Measurements from ENCODE around the gene TEF.
A peak's percentile ranks its signal among the peaks of the same experiment; 100 is the strongest.

Gene TEF

GRCh38 chr22:41381329-41382097 lies at the start of gene TEF:
TSS of gene TEF (plus strand) at chr22:41381942. CDS start at chr22:41382045, 103 bp downstream.
- H3K27me3 ChIP-seq (ENCODE audit: control insufficient read depth, insufficient read depth, low read length), result no peaks in the 10 kb centered on the region
- no peaks in the 10 kb centered on the region for H3K36me3 ChIP-seq (ENCODE audit: control insufficient read depth, low read depth, low read length)
- H3K9ac ChIP-seq (ENCODE audit: low read length), result peak within 1 kb of the TSS; percentile 85
- H3K9me3 ChIP-seq (ENCODE audit: control insufficient read depth, low read depth, low read length), result no peaks in the 10 kb centered on the region
- H3K27ac ChIP-seq (ENCODE audit: low read length), result peak within 1 kb of the TSS; percentile 74
- peaks cover 8% of the 10 kb centered on the region for H3K4me1 ChIP-seq (ENCODE audit: control insufficient read depth, low read depth, low read length)
- peak within 1 kb of the TSS; percentile 84 for H3K4me3 ChIP-seq (ENCODE audit: low read length)

- Histone ChIP-seq H3K9ac (ENCODE audit: low read length) (no peak overlapping the region), H3K9me3 (ENCODE audit: control insufficient read depth, low read depth, low read length) (no peaks in the 10 kb centered on the region), H3K36me3 (ENCODE audit: control insufficient read depth, low read depth, low read length) (peaks cover 48% of the 10 kb centered on the region), H3K4me3 (ENCODE audit: low read length) (no peak overlapping the region), H3K4me1 (ENCODE audit: control insufficient read depth, low read depth, low read length) (no peaks in the 10 kb centered on the region), H3K27ac (ENCODE audit: low read length) (no peak overlapping the region), H3K27me3 (ENCODE audit: control insufficient read depth, insufficient read depth, low read length) (no peaks in the 10 kb centered on the region)
These were observed 49.4 kb upstream of the TEF start for GRCh38 chr22:41332217-41332939.

- Histone ChIP-seq H3K27ac (ENCODE audit: low read length) (no peak overlapping the region), H3K9me3 (ENCODE audit: control insufficient read depth, low read depth, low read length) (no peaks in the 10 kb centered on the region), H3K9ac (ENCODE audit: low read length) (no peak overlapping the region), H3K4me3 (ENCODE audit: low read length) (no peak overlapping the region), H3K36me3 (ENCODE audit: control insufficient read depth, low read depth, low read length) (peaks cover 35% of the 10 kb centered on the region), H3K4me1 (ENCODE audit: control insufficient read depth, low read depth, low read length) (no peaks in the 10 kb centered on the region), H3K27me3 (ENCODE audit: control insufficient read depth, insufficient read depth, low read length) (no peaks in the 10 kb centered on the region)
These were observed 47.9 kb upstream of the TEF start for GRCh38 chr22:41333806-41334205.

GRCh38 chr22:41334215-41334614 lies 47.5 kb upstream of the TEF start:
- Histone ChIP-seq H3K36me3 (ENCODE audit: control insufficient read depth, low read depth, low read length) (peaks cover 35% of the 10 kb centered on the region), H3K4me1 (ENCODE audit: control insufficient read depth, low read depth, low read length) (no peaks in the 10 kb centered on the region), H3K9ac (ENCODE audit: low read length) (no peak overlapping the region), H3K9me3 (ENCODE audit: control insufficient read depth, low read depth, low read length) (no peaks in the 10 kb centered on the region), H3K4me3 (ENCODE audit: low read length) (no peak overlapping the region), H3K27me3 (ENCODE audit: control insufficient read depth, insufficient read depth, low read length) (no peaks in the 10 kb centered on the region), H3K27ac (ENCODE audit: low read length) (no peak overlapping the region)

GRCh38 chr22:41334951-41335635 lies 46.6 kb upstream of the TEF start:
- H3K4me1 ChIP-seq (ENCODE audit: control insufficient read depth, low read depth, low read length), result no peaks in the 10 kb centered on the region
- H3K36me3 ChIP-seq (ENCODE audit: control insufficient read depth, low read depth, low read length), result peaks cover 30% of the 10 kb centered on the region
- no peak overlapping the region for H3K9ac ChIP-seq (ENCODE audit: low read length)
- H3K27me3 ChIP-seq (ENCODE audit: control insufficient read depth, insufficient read depth, low read length), result no peaks in the 10 kb centered on the region
- no peak overlapping the region for H3K27ac ChIP-seq (ENCODE audit: low read length)
- H3K4me3 ChIP-seq (ENCODE audit: low read length), result no peak overlapping the region
- H3K9me3 ChIP-seq (ENCODE audit: control insufficient read depth, low read depth, low read length), result no peaks in the 10 kb centered on the region

- H3K27me3 ChIP-seq (ENCODE audit: control insufficient read depth, insufficient read depth, low read length), result no peaks in the 10 kb centered on the region
- no peaks in the 10 kb centered on the region for H3K9me3 ChIP-seq (ENCODE audit: control insufficient read depth, low read depth, low read length)
- H3K36me3 ChIP-seq (ENCODE audit: control insufficient read depth, low read depth, low read length), result peaks cover 24% of the 10 kb centered on the region
These were observed 43.0 kb upstream of the TEF start for GRCh38 chr22:41338614-41339212.

GRCh38 chr22:41339823-41340222 lies 41.9 kb upstream of the TEF start:
- Histone ChIP-seq H3K27me3 (ENCODE audit: control insufficient read depth, insufficient read depth, low read length) (no peaks in the 10 kb centered on the region), H3K9me3 (ENCODE audit: control insufficient read depth, low read depth, low read length) (no peaks in the 10 kb centered on the region), H3K9ac (ENCODE audit: low read length) (no peak overlapping the region), H3K4me1 (ENCODE audit: control insufficient read depth, low read depth, low read length) (no peaks in the 10 kb centered on the region), H3K36me3 (ENCODE audit: control insufficient read depth, low read depth, low read length) (peaks cover 28% of the 10 kb centered on the region), H3K4me3 (ENCODE audit: low read length) (no peak overlapping the region), H3K27ac (ENCODE audit: low read length) (no peak overlapping the region)

More at GRCh38 chr22:41338614-41339212, 43.0 kb upstream of the TEF start:
- Histone ChIP-seq H3K4me1 (ENCODE audit: control insufficient read depth, low read depth, low read length) (no peaks in the 10 kb centered on the region), H3K9ac (ENCODE audit: low read length) (no peak overlapping the region), H3K27ac (ENCODE audit: low read length) (no peak overlapping the region), H3K4me3 (ENCODE audit: low read length) (no peak overlapping the region)

GRCh38 chr22:41340357-41340756 lies 41.4 kb upstream of the TEF start:
- H3K9ac ChIP-seq (ENCODE audit: low read length), result no peak overlapping the region
- peaks cover 25% of the 10 kb centered on the region for H3K36me3 ChIP-seq (ENCODE audit: control insufficient read depth, low read depth, low read length)
- H3K4me3 ChIP-seq (ENCODE audit: low read length), result no peak overlapping the region
- H3K4me1 ChIP-seq (ENCODE audit: control insufficient read depth, low read depth, low read length), result no peaks in the 10 kb centered on the region
- no peak overlapping the region for H3K27ac ChIP-seq (ENCODE audit: low read length)
- no peaks in the 10 kb centered on the region for H3K9me3 ChIP-seq (ENCODE audit: control insufficient read depth, low read depth, low read length)
- no peaks in the 10 kb centered on the region for H3K27me3 ChIP-seq (ENCODE audit: control insufficient read depth, insufficient read depth, low read length)

GRCh38 chr22:41341012-41341411 lies 40.7 kb upstream of the TEF start:
- peaks cover 31% of the 10 kb centered on the region for H3K36me3 ChIP-seq (ENCODE audit: control insufficient read depth, low read depth, low read length)

GRCh38 chr22:41341990-41342389 lies 39.8 kb upstream of the TEF start:
- H3K36me3 ChIP-seq (ENCODE audit: control insufficient read depth, low read depth, low read length), result peaks cover 41% of the 10 kb centered on the region

More at GRCh38 chr22:41341012-41341411, 40.7 kb upstream of the TEF start:
- no peak overlapping the region for H3K27ac ChIP-seq (ENCODE audit: low read length)
- H3K9me3 ChIP-seq (ENCODE audit: control insufficient read depth, low read depth, low read length), result no peaks in the 10 kb centered on the region
- no peak overlapping the region for H3K9ac ChIP-seq (ENCODE audit: low read length)
- no peaks in the 10 kb centered on the region for H3K4me1 ChIP-seq (ENCODE audit: control insufficient read depth, low read depth, low read length)
- H3K27me3 ChIP-seq (ENCODE audit: control insufficient read depth, insufficient read depth, low read length), result no peaks in the 10 kb centered on the region
- no peak overlapping the region for H3K4me3 ChIP-seq (ENCODE audit: low read length)

GRCh38 chr22:41343300-41343699 lies 38.4 kb upstream of the TEF start:
- no peaks in the 10 kb centered on the region for H3K4me1 ChIP-seq (ENCODE audit: control insufficient read depth, low read depth, low read length)
- no peak overlapping the region for H3K4me3 ChIP-seq (ENCODE audit: low read length)
- peaks cover 54% of the 10 kb centered on the region for H3K36me3 ChIP-seq (ENCODE audit: control insufficient read depth, low read depth, low read length)
- no peaks in the 10 kb centered on the region for H3K9me3 ChIP-seq (ENCODE audit: control insufficient read depth, low read depth, low read length)
- no peaks in the 10 kb centered on the region for H3K27me3 ChIP-seq (ENCODE audit: control insufficient read depth, insufficient read depth, low read length)
- no peak overlapping the region for H3K9ac ChIP-seq (ENCODE audit: low read length)
- no peak overlapping the region for H3K27ac ChIP-seq (ENCODE audit: low read length)

More at GRCh38 chr22:41341990-41342389, 39.8 kb upstream of the TEF start:
- Histone ChIP-seq H3K27ac (ENCODE audit: low read length) (no peak overlapping the region), H3K4me1 (ENCODE audit: control insufficient read depth, low read depth, low read length) (no peaks in the 10 kb centered on the region), H3K9me3 (ENCODE audit: control insufficient read depth, low read depth, low read length) (no peaks in the 10 kb centered on the region), H3K4me3 (ENCODE audit: low read length) (no peak overlapping the region), H3K9ac (ENCODE audit: low read length) (no peak overlapping the region), H3K27me3 (ENCODE audit: control insufficient read depth, insufficient read depth, low read length) (no peaks in the 10 kb centered on the region)

Measured in iPS-18a (cell line).